Hepatocyte (in vitro differentiated cells): Measurements from ENCODE around the gene PIAS1.

Experiments
- EZH2 ChIP-seq: fragments of 200-600 bp; sonication (generic); IDR thresholded peaks from 2 replicates; pipeline ENCODE4 v1.6.1; 2016; ENCODE audit warnings: antibody characterized with exemption, mild to moderate bottlenecking, borderline replicate concordance
- TF ChIP-seq, protein P1 (sequence below): fragments of 200-600 bp; sonication (generic); IDR thresholded peaks from 2 replicates; pipeline ENCODE4 v1.5.1; 2016; ENCODE audit warnings: antibody characterized with exemption, mild to moderate bottlenecking; ENCODE audit not compliant: poor library complexity

DNA sequence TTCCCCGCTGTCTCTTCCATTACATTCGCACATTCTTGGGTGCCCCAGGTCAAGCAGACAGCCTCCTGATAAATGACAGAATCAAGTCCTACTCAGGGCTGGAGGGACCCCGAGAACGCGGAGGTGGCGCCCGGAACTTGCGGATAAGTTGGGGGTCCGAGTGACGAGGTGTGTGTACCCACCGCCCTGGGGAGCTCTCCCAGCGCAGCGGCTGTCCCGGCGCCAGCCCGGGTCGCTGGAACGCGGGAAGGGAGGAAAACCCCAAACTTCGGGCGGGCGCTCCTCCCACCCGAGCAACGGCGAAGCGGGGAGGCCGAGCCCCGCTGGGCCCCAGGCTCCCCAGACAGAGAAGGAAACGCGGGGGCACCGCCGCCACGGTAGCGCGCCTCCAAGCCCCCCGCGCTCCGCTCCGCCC, 174.9 kb downstream of the PIAS1 start:
- TF ChIP-seq, protein P1, sequence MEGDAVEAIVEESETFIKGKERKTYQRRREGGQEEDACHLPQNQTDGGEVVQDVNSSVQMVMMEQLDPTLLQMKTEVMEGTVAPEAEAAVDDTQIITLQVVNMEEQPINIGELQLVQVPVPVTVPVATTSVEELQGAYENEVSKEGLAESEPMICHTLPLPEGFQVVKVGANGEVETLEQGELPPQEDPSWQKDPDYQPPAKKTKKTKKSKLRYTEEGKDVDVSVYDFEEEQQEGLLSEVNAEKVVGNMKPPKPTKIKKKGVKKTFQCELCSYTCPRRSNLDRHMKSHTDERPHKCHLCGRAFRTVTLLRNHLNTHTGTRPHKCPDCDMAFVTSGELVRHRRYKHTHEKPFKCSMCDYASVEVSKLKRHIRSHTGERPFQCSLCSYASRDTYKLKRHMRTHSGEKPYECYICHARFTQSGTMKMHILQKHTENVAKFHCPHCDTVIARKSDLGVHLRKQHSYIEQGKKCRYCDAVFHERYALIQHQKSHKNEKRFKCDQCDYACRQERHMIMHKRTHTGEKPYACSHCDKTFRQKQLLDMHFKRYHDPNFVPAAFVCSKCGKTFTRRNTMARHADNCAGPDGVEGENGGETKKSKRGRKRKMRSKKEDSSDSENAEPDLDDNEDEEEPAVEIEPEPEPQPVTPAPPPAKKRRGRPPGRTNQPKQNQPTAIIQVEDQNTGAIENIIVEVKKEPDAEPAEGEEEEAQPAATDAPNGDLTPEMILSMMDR, result no peak
- no peak for TF ChIP-seq EZH2
